T follicular helper cell (primary cell): ENCODE measurements around the gene E2F6.

Source experiments
- DNase-seq: peaks from one replicate; pipeline ENCODE4 v3.0.0-alpha.2; 2020; ENCODE audit warnings: low read depth

The E2F6 gene

DNA sequence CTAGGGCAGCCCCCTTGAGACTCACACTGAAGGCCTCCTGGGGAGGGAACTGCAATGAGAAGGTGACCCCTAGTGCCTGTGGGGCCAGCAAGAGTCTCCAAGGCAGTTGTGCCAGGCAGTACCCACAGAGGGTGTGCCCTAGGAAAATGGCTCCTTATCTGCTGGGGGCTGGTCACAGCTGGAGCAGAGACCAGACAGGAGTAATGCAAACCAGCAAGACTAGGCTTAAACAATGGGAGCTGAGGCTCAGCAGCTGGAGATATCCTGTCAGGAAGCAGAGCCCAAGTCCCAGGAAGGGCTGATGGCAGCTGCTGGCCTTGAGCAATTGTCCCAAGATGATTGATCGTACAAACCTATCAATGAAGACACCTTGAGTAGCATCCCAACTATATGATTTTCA lies 26.8 kb upstream of the E2F6 start:
- no peak for DNase-seq

DNA sequence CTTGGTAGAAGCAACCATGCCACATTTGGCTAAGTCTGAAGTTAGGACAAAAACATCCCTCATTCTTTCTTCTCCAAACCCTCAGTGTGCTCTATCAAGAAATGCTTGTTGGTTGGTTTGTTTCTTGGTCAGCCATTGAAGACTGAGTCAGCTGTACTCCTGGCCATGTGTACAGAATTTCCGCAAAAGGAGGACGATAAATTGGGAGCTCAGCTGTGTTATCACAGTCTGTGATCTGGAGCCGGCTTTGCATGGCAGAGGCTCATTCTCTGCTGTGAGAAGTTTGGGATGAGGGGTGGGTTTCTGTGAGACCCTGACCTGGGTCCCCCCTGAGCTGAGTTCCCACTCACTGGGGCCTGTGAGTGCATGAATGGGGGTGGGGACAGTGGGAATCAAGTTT lies 26.3 kb upstream of the E2F6 start:
- DNase-seq: no peak

DNA sequence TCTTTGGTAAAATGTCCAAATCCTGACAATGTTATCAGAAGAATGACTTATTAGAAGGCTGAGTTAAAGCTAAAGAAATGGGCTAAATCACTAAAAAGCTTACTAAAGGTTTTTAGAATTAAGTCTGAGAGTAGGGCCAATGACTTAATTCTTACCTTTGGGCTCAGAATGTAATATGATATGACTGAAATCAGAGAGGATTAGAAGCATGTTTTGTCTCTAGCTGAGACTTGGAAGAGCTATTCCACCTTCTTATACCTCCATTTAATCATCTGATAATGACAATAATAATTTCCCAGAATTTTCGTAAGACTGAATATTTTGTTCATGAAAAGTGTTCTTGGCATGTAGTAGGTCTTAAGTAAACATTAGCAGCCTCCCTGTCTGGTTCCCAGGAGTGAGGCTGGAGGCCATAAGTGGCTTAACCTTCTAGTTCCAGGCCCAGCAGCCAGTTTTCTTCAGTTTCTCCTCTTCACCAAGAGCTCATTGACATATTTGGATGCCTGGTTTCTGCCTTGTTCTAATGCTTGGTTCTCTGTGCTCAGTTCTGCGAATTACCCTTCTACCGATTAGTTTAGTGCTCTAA lies 25.5 kb upstream of the E2F6 start:
- DNase-seq: no peak

DNA sequence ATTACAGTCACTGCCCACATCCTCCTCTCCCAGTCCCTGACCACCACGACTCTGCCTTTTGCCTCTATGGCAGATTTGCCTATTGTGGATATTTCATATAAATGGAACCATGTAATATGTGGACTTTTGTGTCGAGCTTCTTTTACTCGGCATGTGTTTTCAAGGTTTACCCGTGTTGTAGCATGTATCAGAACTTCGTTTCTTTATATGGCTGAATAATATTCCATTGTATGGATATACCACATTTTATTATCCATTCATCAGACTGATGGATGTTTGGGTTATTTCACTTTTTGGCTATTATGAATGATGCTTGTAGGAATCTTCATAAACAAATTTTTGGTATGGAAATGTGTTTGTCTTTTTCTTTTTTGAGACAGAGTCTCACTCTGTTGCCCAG lies 24.2 kb upstream of the E2F6 start:
- no peak for DNase-seq

DNA sequence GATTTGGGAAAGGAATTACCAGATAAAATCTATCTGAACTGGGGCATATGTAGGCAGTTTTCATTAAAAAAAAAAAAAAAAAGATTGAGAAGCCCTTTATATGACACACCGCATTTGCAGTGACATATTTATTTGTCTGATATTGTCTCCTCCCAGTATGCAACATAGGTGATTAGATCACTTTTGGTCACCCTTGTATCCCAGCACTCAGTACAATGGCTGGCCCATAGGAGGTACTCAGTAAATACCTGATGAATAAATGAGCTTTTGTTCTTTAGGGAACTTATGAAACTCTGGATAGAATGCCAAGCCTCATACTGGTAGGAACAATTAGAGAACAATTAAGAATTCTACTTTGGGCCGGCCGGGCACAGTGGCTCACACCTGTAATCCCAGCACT lies 22.8 kb upstream of the E2F6 start:
- DNase-seq: no peak

DNA sequence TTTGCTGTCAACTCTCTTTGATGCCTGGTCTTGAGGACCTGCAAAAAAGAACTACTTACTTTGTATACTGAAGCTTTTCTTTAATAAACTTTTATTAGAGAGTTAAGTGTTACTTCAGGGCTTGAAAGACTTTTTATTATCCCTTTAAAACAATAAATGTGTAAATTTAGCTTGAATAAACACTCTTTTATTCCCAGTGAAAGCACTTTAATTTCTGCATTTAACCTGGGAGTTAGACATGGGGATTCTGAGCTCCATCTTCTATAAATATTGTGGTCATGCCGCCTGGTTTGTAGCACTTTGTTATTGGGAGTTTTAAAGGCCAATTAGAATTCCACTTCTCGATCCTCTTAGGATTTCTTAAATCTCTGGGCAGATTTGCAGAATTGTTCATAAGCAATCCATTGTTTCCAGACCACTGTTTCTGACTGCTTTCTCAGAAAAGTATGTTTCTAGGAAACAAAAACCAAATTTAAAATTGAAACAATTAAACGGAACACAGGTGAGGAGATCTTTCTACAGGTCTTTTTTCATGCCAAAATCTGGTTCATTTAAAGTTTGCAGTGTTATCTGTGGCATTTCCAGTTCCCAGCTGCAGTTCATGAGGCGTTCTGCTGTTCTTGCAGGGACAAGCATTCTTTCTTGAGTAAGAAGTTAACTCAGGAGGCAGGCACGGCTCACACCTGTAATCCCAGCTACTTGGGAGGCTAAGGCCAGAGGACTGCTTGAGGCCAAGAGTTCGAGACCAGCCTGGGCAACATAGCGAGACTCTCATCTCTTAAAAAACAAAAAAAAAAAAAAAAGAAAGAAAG lies 18.1 kb upstream of the E2F6 start:
- no peak for DNase-seq

DNA sequence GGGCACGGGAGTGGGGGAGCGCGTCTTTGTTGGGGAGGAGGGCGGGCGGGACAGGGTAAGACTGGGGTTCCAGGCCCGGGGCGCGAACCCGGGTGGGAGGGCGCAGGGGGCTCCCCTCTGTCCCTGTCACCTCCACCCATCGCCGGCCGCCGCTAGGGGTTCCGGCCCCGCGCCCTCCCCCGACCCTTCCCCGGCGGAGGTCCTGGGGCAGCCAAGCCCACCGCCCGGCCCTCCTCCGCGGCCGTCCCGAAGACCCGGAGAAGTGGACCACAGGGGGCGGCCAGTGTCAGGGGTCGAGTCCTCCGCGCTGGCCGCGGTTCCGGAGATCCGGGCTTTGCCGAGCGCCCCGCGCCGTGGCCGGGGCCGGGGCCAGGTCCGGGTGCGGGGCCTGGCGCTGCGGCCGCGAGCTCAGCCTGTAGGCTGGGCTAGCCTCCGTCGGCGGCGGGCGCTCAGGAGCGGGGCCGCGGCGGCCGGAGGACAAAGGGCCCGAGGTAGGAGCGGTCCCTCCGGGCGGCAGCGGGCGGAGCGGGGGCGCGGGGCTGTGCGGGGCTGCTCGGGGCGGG lies 16.6 kb upstream of the E2F6 start:
- no peak for DNase-seq

DNA sequence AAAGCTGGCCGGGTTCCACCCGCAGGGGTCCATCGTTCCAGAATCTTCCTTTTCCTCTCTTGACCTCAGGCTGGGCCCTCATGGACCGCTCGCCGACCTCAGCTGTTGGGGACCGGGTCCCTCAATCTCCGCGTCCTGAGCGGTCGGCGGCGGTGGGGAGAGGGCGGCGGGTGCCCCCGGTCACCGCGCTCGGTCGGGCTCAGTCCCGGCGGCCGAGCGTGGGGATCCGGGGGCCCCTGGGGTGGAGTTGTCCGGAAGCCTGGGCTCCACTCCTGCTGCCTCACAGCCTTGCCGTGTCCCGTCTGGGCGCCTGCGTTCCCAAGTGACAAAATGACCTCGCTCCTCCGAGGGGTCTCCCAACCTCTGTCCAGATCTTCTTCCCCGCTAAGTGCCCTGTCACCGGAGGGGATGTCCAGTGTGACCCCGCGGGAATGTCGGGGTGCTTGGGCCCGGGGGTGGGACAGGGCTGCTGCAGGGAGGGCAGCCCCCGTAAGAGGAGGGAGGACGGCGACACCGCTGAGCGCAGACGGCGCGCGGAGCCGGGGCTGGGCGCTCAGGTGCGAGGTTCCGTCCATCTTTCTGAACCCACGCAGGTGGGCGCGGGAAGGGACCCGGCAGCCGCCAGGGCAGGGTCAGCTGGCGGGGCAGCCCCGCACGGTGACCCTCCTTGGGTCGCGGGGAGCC lies 16.0 kb upstream of the E2F6 start:
- DNase-seq: no peak

DNA sequence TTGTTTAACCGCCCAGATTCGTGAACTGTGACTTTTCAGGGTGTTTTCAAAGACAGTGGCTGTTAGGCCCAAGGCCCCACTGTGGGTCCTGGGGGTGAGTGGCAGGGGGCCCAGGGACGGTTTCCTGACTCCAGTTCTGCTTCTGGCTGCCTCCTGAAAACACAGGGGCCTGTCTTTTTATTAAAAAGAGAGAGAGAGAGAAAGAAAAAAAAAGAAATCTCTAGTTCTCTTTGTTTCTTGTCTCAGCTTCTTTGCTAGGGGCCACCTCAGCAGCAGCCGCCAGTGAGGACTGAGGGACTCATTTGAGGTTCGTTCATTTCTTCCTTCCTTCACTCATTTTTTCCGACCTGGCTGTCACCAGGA lies 15.4 kb upstream of the E2F6 start:
- DNase-seq: no peak

DNA sequence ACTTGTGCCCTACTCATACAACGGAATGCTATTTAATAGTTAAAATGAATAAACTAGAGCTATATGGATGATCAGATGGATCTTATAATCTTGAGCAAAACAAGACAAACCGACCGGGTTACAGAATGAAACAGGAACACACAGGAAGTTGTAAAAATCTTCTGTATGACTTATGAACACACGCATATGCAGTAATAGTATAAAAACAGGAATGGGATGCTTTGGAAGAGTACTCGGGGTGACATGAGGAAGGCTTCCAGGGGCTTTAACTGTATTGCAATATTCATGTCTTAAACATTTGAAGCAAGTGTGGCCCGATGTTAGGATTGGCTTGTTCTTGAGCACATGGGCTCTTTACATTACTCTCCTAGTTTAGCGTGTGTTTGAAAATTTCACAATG lies 14.9 kb upstream of the E2F6 start:
- DNase-seq: no peak

DNA sequence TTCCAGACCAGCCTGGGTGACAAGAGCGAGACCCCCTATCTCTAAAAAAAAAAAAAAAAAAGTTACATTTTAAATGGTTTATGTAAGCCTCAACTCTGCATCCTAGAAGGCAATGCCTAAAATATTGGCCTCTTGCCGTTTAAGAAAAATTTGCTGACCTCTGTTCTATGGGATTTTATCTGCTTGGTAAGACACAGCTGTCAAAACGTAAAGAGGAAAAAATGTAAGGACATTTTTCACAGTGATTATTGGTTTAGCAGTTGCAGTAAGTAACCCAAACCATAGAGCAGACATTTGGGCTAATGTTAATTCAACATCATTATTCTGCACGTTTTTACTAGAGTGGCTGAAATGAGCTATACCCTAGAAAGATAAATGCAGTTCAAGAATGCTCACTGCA lies 14.4 kb upstream of the E2F6 start:
- DNase-seq: no peak

DNA sequence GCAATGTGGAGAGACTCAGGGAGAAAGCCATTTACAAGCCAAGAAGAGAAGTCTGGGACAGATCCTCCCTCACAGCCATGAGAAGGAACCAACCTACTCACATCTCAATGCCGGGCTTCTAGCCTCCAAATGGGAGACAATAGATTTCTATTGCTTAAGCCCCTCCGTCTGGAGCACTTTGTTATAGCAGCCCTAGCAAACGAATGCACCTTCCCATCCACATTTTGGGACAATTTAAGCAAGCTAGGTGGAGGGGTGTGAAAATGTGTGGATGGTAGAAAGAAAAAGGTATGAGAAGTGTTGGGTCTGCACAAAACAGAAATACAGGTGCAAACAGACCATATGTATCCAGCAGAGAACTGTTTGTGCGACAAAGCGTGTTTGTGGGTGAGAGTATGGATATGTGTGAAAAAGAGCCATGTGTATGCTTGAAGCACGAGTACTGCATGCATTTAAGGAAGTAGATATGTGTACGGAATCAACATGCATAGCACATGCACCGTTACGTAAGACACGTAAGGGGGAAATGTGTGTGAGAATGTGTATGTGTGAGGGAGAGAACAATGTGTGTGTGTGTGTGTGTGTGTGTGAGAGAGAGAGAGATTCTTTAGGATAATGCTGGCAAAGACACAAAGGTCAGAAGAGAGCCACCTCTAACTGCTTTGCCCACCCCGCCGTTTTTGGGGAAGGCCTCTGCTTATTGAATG lies 13.1 kb upstream of the E2F6 start:
- DNase-seq: no peak

DNA sequence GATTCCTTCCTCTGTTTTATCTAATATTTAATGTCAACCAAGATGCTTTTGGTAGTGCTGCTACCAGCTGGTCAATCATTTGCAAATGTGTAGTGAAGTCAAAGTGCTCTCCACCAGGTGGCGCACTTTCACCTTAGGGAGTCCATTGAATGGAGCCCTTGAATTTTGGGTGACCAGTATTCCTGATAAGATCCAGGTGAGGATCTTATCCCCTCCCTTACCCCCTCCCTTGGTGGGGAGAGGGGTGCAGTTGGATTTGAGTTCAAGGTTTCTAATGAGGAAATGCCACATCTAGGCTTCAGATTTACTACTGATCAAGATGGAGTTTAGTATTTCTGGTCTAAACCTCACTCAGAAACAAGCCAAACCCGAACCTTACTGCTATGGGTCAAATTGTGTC lies 12.0 kb upstream of the E2F6 start:
- DNase-seq: peak; percentile 74

DNA sequence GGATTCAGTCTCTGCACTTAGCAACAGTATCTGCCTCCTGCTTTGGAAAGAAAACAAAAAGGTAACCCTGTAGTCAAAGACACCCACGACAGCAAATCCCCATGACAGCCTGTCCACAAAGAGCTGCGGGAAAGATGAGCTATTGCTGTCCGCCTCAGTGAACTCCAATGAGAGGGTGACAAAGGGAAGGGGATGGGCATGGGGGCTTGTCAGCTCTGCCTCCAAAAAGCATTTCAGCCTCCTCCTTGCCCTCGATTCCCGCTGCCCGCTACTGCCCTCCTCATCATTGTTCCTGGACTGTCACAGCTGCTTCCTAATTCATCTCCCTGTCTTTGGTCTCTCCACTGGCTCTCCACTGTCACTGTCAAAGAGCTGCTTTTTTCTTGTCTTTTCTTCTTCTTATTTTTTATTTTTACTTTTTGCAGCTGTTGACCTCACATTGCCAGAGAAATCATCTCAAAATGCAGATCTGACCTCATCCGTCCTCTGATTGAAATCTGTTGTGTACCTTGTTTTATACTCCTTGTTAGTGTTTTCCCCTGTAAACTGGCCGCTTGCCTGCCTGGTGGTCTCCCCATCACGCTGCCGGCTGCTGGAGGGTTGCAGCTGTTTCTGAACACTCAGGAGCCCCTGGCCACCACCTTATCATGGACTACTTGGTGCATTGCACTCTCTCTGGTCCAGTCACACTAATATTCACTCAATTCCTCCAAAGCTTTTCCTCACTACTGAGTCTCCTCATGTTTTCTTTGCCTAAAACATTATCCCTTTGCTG lies 7.9 kb upstream of the E2F6 start:
- no peak for DNase-seq

DNA sequence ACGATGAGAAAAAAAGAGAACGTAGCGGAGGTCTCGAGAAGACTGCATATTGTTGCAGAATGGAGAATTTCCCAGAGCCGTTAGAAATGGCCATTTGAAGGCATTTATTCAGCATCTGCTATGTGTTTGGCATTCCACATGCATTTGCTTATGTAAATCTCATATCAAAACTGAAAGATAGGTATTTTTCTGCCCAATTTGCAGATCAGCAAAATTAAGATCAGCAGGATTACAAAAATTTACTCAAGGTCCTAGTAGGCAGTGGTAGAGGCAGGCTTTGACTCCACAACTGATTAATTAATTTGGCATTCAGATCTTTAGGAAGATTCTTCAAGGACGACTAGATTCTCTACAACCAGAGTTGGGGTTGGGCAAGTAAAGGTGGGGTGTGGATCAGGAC lies 1.8 kb upstream of the E2F6 start:
- DNase-seq: no peak

DNA sequence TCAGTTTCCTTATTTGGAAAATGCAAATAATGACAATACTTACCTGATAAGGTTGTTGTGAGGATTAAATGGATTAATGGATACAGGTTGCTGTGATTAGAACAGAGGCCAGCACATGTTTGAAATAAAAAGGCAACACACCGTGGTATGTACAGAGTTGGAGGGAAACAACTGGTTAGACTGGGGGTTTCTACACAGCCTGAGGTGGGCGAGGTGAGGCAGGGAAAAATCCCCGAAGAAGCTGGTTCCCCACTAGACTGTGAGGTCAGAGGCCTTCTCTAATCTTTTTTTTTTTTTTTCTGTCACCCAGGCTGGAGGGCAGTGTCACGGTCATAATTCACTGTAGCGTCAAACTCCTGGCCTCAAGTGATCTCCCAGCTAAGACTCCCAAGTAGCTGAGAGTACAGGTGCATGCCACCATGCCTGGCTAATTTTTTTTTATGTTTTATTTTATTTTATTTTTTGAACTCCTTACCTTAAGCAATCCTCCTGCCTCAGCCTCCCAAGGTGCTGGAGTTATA lies 1.2 kb upstream of the E2F6 start:
- DNase-seq: no peak

DNA sequence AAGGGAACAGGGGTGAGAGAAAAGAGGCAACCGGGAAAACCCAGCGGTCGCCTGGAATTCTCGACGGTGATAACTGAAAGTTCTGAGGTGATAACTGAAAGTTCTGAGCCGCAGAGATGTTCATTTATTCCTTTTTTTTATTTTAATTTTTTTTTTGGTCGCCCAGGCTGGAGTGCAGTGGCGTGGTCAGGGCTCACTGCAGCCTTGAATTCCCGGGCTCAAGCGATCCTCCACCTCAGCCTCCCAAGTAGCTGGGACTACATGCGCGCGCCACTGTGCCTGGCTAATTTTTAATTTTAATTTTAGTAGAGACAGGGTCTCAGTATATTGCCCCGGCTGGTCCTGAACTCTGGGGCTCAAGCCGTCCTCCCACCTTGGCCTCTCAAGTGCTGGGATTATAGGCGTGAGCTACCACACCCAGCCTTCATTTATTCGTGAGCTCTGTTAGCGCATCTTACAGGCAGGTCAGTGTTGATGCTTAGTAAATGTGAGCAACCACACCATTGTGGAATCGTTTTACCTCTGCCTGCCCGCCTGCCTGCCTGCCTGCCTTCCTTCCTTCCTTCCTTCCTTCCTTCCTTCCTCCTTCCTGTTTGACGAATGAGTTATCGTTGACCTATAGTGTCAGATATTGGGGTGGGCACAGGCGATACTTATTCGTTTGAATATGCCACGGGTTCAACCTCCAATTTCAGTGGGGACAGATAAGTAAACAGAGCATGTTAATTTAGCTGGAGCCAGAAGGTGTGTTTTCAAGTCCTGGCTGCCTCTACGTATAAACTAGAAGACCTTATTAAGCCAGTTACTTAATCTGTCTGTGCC lies 557 bp upstream of the E2F6 start:
- no peak for DNase-seq

DNA sequence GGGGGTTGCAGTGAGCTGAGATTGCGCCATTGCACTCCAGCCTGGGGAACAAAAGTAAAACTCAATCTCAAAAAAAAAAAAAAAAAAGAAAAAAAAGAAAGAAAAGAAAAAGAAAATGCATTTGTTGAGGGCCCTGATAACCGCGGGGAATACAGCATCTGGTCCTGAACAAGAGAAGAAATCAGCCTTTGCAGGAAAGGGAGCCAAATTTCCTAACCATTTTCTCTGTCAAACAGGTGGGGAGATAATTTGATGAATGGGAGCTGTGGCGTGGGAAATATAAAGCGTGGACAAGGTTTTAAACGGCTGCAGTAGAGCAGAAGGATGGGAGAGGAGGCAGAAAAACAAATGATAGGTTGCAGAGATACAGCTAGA lies 864 bp downstream of the E2F6 start:
- DNase-seq: no peak

DNA sequence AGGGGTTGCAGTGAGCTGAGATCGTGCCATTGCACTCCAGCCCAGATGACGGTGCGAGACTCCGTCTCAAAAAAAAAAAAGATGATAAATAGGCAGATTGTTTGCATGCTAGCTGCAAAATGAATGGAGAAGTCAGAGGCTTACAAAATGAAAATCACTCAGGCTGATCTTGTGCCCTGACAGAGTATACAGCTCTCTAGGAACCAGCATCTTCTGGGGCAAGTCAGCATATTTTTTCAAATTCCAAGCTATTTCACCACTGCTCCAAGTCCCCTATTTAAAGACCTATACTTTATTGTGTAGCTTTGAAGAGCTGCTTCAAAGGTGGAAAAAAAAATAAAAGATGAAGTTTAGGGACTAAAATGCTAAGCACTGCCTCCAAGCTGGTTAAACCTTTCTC lies 6.1 kb downstream of the E2F6 start:
- DNase-seq: no peak

DNA sequence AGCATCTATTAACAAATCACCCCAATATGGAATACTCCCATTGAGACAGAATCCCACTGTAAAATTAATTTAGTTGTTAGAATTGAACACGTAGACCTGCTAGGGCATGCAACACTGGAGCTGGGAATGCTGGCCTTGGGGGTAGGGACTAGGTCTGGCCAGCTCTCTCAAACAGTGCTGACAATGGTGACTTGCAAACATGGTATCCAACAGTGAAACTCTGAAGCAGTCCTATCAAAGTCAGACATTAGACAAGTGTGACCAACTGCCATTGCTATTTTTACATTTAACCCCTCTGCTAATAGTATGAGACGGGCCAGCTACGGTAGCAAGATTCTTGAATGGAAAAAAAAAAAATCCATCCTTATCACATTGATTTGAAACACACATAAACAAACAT lies 7.2 kb downstream of the E2F6 start:
- no peak for DNase-seq

DNA sequence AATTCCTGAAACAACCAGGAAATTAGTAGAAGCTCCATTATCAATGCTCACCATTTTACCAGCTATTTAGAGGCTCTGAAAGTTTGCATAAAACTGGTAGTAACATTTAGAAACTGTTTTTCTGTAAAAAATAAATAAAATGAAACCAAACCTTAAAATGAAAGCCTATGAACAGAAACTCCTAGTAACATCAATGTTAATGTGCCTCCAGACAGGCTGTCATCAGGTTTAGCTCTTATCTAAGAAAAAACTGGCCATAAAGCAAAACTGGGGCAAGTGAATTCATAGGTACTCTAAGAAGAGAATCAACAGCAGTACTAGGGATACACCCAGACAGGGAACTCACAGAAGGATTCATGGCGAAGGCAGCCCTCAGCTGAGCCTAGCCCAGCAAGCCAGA lies 8.0 kb downstream of the E2F6 start:
- no peak for DNase-seq
